ENCODE data around the gene KCNQ2.

Gene KCNQ2

DNA sequence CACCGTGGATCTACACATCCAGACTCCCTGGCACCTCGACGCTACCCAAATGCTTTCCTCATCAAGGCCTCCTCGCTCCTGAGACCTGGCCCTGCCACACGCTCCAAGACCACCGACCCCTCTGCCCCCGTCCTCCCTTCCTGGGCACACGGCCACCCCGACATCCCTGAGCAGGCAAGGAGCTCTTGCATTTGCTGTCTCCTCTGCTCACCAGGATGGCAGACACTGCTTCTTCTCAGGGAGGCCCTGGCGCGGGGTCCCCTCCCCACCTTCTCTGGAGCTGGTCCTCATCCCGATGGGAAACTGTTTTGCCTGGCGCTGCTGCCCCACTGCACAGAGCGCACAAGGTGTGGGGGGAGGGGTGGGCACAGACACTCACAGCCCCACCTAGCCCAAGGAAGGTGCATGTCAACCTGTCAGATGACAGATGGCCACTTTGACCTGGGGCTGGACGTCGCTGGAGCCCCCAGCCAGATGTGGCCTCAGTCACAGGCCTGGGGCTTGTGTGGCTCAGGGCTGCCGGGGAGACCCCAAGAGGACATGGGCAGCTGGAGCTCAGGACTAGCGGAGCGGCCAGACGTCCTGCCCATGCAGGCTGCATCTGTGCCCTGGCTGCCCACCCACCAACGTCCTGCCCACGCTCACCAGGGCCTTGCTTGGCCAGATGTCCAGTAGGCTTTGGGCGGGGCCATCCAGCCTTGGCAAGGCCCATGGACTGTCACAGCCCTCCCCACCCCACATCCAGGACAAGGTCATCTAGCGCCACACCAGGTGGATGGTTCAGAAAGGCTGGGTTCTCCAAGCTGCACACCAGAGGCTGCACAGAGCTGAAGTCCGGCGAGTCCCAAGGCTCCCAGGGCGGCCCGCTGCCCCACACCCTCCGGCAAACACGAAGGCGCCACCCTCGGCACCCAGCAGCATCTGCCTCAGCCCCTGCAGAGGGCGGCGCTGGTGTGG is 6.2 kb upstream of the KCNQ2 start:
- no peak overlapping the region for H3K4me3 ChIP-seq (ENCODE audit: low read depth, low read length)
- ChIA-PET CTCF (interaction anchor here (1.4 to 3.5 kb wide), 2 partner anchors 18 to 44 kb away, joined by 4 to 15 read pairs; no protein-coding TSS in a partner anchor), POLR2A (no interaction called here)
- no peak for DNase-seq (ENCODE audit: low read depth, low spot score)
- no peak for TF ChIP-seq CTCF (IDR thresholded peaks at IDR 0.05; ENCODE audit: insufficient read depth, low read length, missing control alignments)

DNA sequence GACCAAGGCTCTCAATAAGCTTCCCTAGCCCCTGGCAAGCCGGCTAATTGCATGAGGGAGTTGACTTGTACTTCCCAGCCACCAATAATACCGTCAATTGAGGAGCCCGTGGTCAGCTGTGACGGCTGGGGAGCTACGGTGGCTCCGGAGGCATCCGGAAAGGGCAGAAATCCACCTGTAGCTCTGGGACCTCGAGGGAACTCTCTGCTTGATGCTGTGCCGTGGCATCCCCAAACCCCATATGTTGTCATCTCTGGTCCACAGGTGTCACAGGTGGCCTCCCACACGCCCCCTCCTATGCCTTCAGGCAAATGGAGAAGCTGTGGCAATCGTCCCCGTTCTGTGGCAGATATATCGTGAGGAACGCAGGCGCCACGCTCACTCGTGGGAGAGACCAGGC is 5.5 kb upstream of the KCNQ2 start:
- DNase-seq (ENCODE audit: low read depth, low spot score): no peak
- TF ChIP-seq CTCF (IDR thresholded peaks at IDR 0.05; ENCODE audit: insufficient read depth, low read length, missing control alignments): no peak
- ChIA-PET CTCF (interaction anchor here (1.4 to 3.5 kb wide), 2 partner anchors 18 to 43 kb away, joined by 4 to 15 read pairs; no protein-coding TSS in a partner anchor), POLR2A (no interaction called here)
- no peak overlapping the region for H3K4me3 ChIP-seq (ENCODE audit: low read depth, low read length)

GRCh38 chr20:63477061-63477616 is 4.7 kb upstream of the KCNQ2 start:
- no peak for TF ChIP-seq CTCF (IDR thresholded peaks at IDR 0.05; ENCODE audit: insufficient read depth, low read length, missing control alignments)
- POLR2A ChIA-PET: no interaction called here
- no peak for DNase-seq (ENCODE audit: low read depth, low spot score)
- H3K4me3 ChIP-seq (ENCODE audit: low read depth, low read length): no peak overlapping the region
- CTCF ChIA-PET: interaction anchor here (3.5 kb wide), 1 partner anchor 19 kb away, joined by 15 read pairs; no protein-coding TSS in a partner anchor

- no peak for DNase-seq (ENCODE audit: low read depth, low spot score)
- TF ChIP-seq CTCF (IDR thresholded peaks at IDR 0.05; ENCODE audit: insufficient read depth, low read length, missing control alignments): no peak
- H3K4me3 ChIP-seq (ENCODE audit: low read depth, low read length): no peak overlapping the region
- POLR2A ChIA-PET: no interaction called here
- CTCF ChIA-PET: interaction anchor here (0.7 to 2.1 kb wide), 2 partner anchors 10 to 21 kb away, joined by 3 to 10 read pairs; no protein-coding TSS in a partner anchor
Measured at GRCh38 chr20:63475209-63475608, 2.8 kb upstream of the KCNQ2 start.

GRCh38 chr20:63473555-63474449 is 1.3 kb upstream of the KCNQ2 start:
- no peak for DNase-seq (ENCODE audit: low read depth, low spot score)
- no peak for TF ChIP-seq CTCF (IDR thresholded peaks at IDR 0.05; ENCODE audit: insufficient read depth, low read length, missing control alignments)
- CTCF ChIA-PET: interaction anchor here (2.1 kb wide), 1 partner anchor 22 kb away, joined by 10 read pairs; no protein-coding TSS in a partner anchor
- H3K4me3 ChIP-seq (ENCODE audit: low read depth, low read length): no peak overlapping the region
- POLR2A ChIA-PET: no interaction called here
